GM12878 (cell line): ENCODE results near the gene RPL7L1.

Experiments
- CEBPZ ChIP-seq: fragments of 150-350 bp; IDR thresholded peaks from 2 replicates; pipeline ENCODE4 v1.6.1; 2016; ENCODE audit warnings: low read depth, low read length
- CTCF ChIP-seq, 3 experiments: IDR thresholded peaks in 2 of 3; conservative IDR thresholded peaks in 1 of 3; 2 replicates each; pipeline ENCODE4 v1.5.1; 2011; ENCODE audit warnings: low read depth in 3 of 3, low read length in 3 of 3, mild to moderate bottlenecking in 3 of 3, control low read depth in 2 of 3, moderate library complexity in 2 of 3, inconsistent platforms in 1 of 3, mixed read lengths in 1 of 3; ENCODE audit not compliant: control insufficient read depth in 2 of 3, insufficient read depth in 1 of 3; ENCODE audit errors: extremely low read depth in 1 of 3
- FOXK2 ChIP-seq: fragments of 450-650 bp; IDR thresholded peaks from 2 replicates; pipeline ENCODE4 v1.6.1; 2017; ENCODE audit warnings: mild to moderate bottlenecking, moderate library complexity
- GABPA ChIP-seq: IDR thresholded peaks from 2 replicates; pipeline ENCODE4 v1.6.1; 2014; ENCODE audit warnings: antibody characterized with exemption, low read depth, mild to moderate bottlenecking, inconsistent platforms
- GATAD2B ChIP-seq: fragments of 450-650 bp; conservative IDR thresholded peaks from 2 replicates; pipeline ENCODE4 v1.6.1; 2017; ENCODE audit warnings: low read depth, mild to moderate bottlenecking, moderate library complexity
- HSF1 ChIP-seq: fragments of 150-350 bp; IDR thresholded peaks from 2 replicates; pipeline ENCODE4 v1.6.1; 2014; ENCODE audit warnings: mild to moderate bottlenecking, low read depth, low read length
- MAX ChIP-seq: IDR thresholded peaks from 2 replicates; pipeline ENCODE4 v1.6.1; 2012; ENCODE audit warnings: low read depth, low read length, improper control_type of control experiment
- POLR2A ChIP-seq: IDR thresholded peaks from 2 replicates; pipeline ENCODE4 v1.6.1; 2011; ENCODE audit warnings: low read depth, mild to moderate bottlenecking, low read length
- POLR2AphosphoS2 ChIP-seq: IDR thresholded peaks from 2 replicates; pipeline ENCODE4 v1.6.1; 2011; ENCODE audit warnings: low read depth, mild to moderate bottlenecking, low read length, improper control_type of control experiment, moderate library complexity
- SMAD5 ChIP-seq: IDR thresholded peaks from 2 replicates; pipeline ENCODE4 v1.6.1; 2016; ENCODE audit warnings: antibody characterized with exemption, low read depth
- ZNF274 ChIP-seq: IDR thresholded peaks from one replicate; pipeline ENCODE4 v1.8.0; 2011; ENCODE audit not compliant: insufficient read length, insufficient read depth

GRCh38 chr6:42851599-42851998, 27.8 kb upstream of the RPL7L1 start:
- TF ChIP-seq SMAD5 (no peak), POLR2A (no peak), ZNF274 (no peak), CTCF (IDR thresholded peaks at IDR 0.05 in 2 of 3, conservative IDR thresholded peaks at IDR 0.05 in 1 of 3; ENCODE audit: control insufficient read depth in 2 of 3, extremely low read depth in 1 of 3, insufficient read depth in 1 of 3, low read depth in 3 of 3, low read length in 3 of 3) (no peak), MAX (no peak), CEBPZ (no peak), GATAD2B (no peak), POLR2AphosphoS2 (no peak), FOXK2 (no peak), HSF1 (no peak), GABPA (no peak)
